Measurements from ENCODE around the gene SCAMP1.
"Not testable (repeated sequence)": the region's sequence is repeated elsewhere in the genome, so short reads cannot be mapped to it uniquely, and the experiment has no call there.

The SCAMP1 gene

DNA sequence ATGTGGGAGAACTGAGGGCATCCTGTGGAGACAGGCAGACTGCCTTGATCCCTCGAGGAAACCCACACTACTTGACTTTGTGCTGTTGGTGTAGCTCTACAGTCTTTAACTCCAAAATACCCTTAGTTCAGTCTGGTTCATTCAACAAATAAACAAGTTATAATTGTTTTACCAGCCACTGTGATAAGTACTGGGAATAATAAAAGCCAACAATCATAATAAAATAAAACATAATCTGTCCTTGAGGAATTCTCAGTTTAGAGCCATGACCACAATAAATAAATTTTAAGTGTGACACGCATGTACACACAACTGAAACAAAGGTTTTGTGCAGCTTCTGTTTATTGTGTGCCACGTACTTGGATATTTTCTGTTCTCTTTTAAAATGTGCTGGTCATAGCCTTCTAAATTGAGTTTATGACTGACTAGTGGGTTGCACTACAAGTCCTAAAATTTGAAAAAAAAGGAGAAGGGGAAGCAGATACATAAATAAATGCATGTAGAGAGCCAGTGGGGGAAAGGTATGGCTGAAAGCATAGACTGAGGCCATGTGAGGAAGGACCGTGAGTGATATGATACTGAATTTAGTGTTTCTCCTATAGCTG is 6.2 kb upstream of the SCAMP1 start:
- no peaks in the 10 kb centered on the region for H3K79me2 ChIP-seq (ENCODE audit: control insufficient read depth, insufficient read depth, low read length, poor library complexity)
- no peak overlapping the region for H2AK5ac ChIP-seq (ENCODE audit: low read length)
- H3K4me3 ChIP-seq (ENCODE audit: low read depth, low read length) = no peak overlapping the region
- H3K9me3 ChIP-seq (ENCODE audit: insufficient read depth, low read depth, low read length) = no peaks in the 10 kb centered on the region
- H4K8ac ChIP-seq (ENCODE audit: low read depth, low read length) = no peak overlapping the region
- H3K27ac ChIP-seq (ENCODE audit: low read depth, low read length) = no peak overlapping the region
- H3K14ac ChIP-seq (ENCODE audit: low read length) = no peak overlapping the region
- H2AFZ ChIP-seq (ENCODE audit: insufficient read depth, low read length, poor library complexity) = no peak overlapping the region
- no peaks in the 10 kb centered on the region for H3K79me1 ChIP-seq (ENCODE audit: low read length)
- no peaks in the 10 kb centered on the region for H3K4me1 ChIP-seq (ENCODE audit: control insufficient read depth in 1 of 2, insufficient read depth in 2 of 2, low read length in 2 of 2)
- no peak overlapping the region for H3K9ac ChIP-seq (ENCODE audit: low read length)
- no peak overlapping the region for H4K12ac ChIP-seq (ENCODE audit: low read depth, low read length)
- no peak overlapping the region for H3K4ac ChIP-seq (ENCODE audit: low read depth, low read length)
- DNase-seq = no peak
- no peak overlapping the region for H2BK120ac ChIP-seq (ENCODE audit: insufficient read depth, low read length, poor library complexity)
- H3K27me3 ChIP-seq (ENCODE audit: insufficient read depth, low read length) = no peaks in the 10 kb centered on the region
- H3K18ac ChIP-seq (ENCODE audit: low read length) = no peak overlapping the region
- no peak overlapping the region for H3K4me2 ChIP-seq (ENCODE audit: low read length)
- H2BK5ac ChIP-seq (ENCODE audit: low read depth, low read length, poor library complexity) = no peak overlapping the region
- no CpG with 5 or more reads among the region's 4 CpGs for WGBS (ENCODE audit: extremely low coverage, insufficient coverage, insufficient read length)
- no peak overlapping the region for H4K91ac ChIP-seq (ENCODE audit: low read depth, low read length)
- H3K23ac ChIP-seq (ENCODE audit: low read length) = no peak overlapping the region
- no peak overlapping the region for H2BK12ac ChIP-seq (ENCODE audit: low read length)
- no peaks in the 10 kb centered on the region for H3K36me3 ChIP-seq (ENCODE audit: control insufficient read depth in 1 of 2, insufficient read depth in 2 of 2, low read length in 2 of 2)

DNA sequence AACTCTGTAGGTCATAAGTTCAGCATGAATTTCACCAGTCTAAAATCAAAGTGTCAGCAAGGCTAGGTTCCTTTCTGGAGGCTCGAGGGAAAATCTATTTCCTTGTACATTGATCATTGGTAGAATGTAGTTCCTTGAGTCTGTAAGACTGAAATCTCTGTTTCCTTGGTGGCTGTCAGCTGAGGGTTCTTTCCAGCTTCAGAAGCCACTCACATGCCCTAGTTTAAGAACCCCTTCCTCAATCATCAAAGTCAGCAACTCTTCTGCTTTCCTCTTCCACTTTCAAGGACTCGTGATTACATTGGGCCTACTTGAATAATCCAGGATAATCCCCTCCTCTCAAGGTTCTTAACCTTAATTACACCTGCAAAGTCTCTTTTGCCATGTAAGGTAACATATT is 4.9 kb upstream of the SCAMP1 start:
- Histone ChIP-seq H2AFZ (ENCODE audit: insufficient read depth, low read length, poor library complexity) (no peak overlapping the region), H3K23ac (ENCODE audit: low read length) (no peak overlapping the region), H4K91ac (ENCODE audit: low read depth, low read length) (no peak overlapping the region), H3K4me1 (ENCODE audit: control insufficient read depth in 1 of 2, insufficient read depth in 2 of 2, low read length in 2 of 2) (peaks cover 0 to 5% of the 10 kb centered on the region in 2 experiments), H3K4ac (ENCODE audit: low read depth, low read length) (no peak overlapping the region), H4K12ac (ENCODE audit: low read depth, low read length) (no peak overlapping the region), H2AK5ac (ENCODE audit: low read length) (no peak overlapping the region), H3K9me3 (ENCODE audit: insufficient read depth, low read depth, low read length) (no peaks in the 10 kb centered on the region), H3K4me2 (ENCODE audit: low read length) (no peak overlapping the region), H2BK120ac (ENCODE audit: insufficient read depth, low read length, poor library complexity) (no peak overlapping the region), H3K4me3 (ENCODE audit: low read depth, low read length) (no peak overlapping the region), H3K14ac (ENCODE audit: low read length) (no peak overlapping the region), H3K79me2 (ENCODE audit: control insufficient read depth, insufficient read depth, low read length, poor library complexity) (peaks cover 7% of the 10 kb centered on the region), H3K18ac (ENCODE audit: low read length) (no peak overlapping the region), H3K36me3 (ENCODE audit: control insufficient read depth in 1 of 2, insufficient read depth in 2 of 2, low read length in 2 of 2) (no peaks in the 10 kb centered on the region), H3K27me3 (ENCODE audit: insufficient read depth, low read length) (no peaks in the 10 kb centered on the region), H3K79me1 (ENCODE audit: low read length) (peaks cover 4% of the 10 kb centered on the region), H2BK5ac (ENCODE audit: low read depth, low read length, poor library complexity) (no peak overlapping the region), H2BK12ac (ENCODE audit: low read length) (no peak overlapping the region), H3K27ac (ENCODE audit: low read depth, low read length) (no peak overlapping the region), H4K8ac (ENCODE audit: low read depth, low read length) (no peak overlapping the region), H3K9ac (ENCODE audit: low read length) (no peak overlapping the region)
- WGBS (ENCODE audit: extremely low coverage, insufficient coverage, insufficient read length) = no CpG with 5 or more reads among the region's 2 CpGs
- no peak for DNase-seq

GRCh38 chr5:78359455-78359830 is 974 bp upstream of the SCAMP1 start:
- peak overlapping the region; percentile 100 for H2AFZ ChIP-seq (ENCODE audit: insufficient read depth, low read length, poor library complexity)

GRCh38 chr5:78360674-78360923 is 182 bp downstream of the SCAMP1 start:
- peaks cover 0 to 5% of the 10 kb centered on the region in 2 experiments for H3K4me1 ChIP-seq (ENCODE audit: control insufficient read depth in 1 of 2, insufficient read depth in 2 of 2, low read length in 2 of 2)
- peak overlapping the region; percentile 77 for H3K18ac ChIP-seq (ENCODE audit: low read length)
- peaks cover 11% of the 10 kb centered on the region for H3K79me2 ChIP-seq (ENCODE audit: control insufficient read depth, insufficient read depth, low read length, poor library complexity)
- peak overlapping the region; percentile 98 for H3K4me3 ChIP-seq (ENCODE audit: low read depth, low read length)
- no peaks in the 10 kb centered on the region for H3K36me3 ChIP-seq (ENCODE audit: control insufficient read depth in 1 of 2, insufficient read depth in 2 of 2, low read length in 2 of 2)
- no peak for DNase-seq
- no peaks in the 10 kb centered on the region for H3K27me3 ChIP-seq (ENCODE audit: insufficient read depth, low read length)
- H2BK5ac ChIP-seq (ENCODE audit: low read depth, low read length, poor library complexity) = peak overlapping the region; percentile 3
- peaks cover 8% of the 10 kb centered on the region for H3K79me1 ChIP-seq (ENCODE audit: low read length)
- peak overlapping the region; percentile 2 for H3K9ac ChIP-seq (ENCODE audit: low read length)
- peak overlapping the region; percentile 19 for H3K4ac ChIP-seq (ENCODE audit: low read depth, low read length)
- peak overlapping the region; percentile 2 for H4K12ac ChIP-seq (ENCODE audit: low read depth, low read length)
- H3K14ac ChIP-seq (ENCODE audit: low read length) = peak overlapping the region; percentile 89
- no peaks in the 10 kb centered on the region for H3K9me3 ChIP-seq (ENCODE audit: insufficient read depth, low read depth, low read length)
- no CpG with 5 or more reads among the region's 26 CpGs for WGBS (ENCODE audit: extremely low coverage, insufficient coverage, insufficient read length)
- no peak overlapping the region for H3K23ac ChIP-seq (ENCODE audit: low read length)
- H2BK120ac ChIP-seq (ENCODE audit: insufficient read depth, low read length, poor library complexity) = peak overlapping the region; percentile 26
- peak overlapping the region; percentile 84 for H3K4me2 ChIP-seq (ENCODE audit: low read length)
- H4K8ac ChIP-seq (ENCODE audit: low read depth, low read length) = peak overlapping the region; percentile 73
- H4K91ac ChIP-seq (ENCODE audit: low read depth, low read length) = peak overlapping the region; percentile 67
- no peak overlapping the region for H3K27ac ChIP-seq (ENCODE audit: low read depth, low read length)
- no peak overlapping the region for H2AK5ac ChIP-seq (ENCODE audit: low read length)
- H2BK12ac ChIP-seq (ENCODE audit: low read length) = no peak overlapping the region
- H2AFZ ChIP-seq (ENCODE audit: insufficient read depth, low read length, poor library complexity) = peak overlapping the region; percentile 89

More at GRCh38 chr5:78359455-78359830, 974 bp upstream of the SCAMP1 start:
- peaks cover 11% of the 10 kb centered on the region for H3K79me2 ChIP-seq (ENCODE audit: control insufficient read depth, insufficient read depth, low read length, poor library complexity)
- H3K36me3 ChIP-seq (ENCODE audit: control insufficient read depth in 1 of 2, insufficient read depth in 2 of 2, low read length in 2 of 2); H3K9ac ChIP-seq (ENCODE audit: low read length); H3K9me3 ChIP-seq (ENCODE audit: insufficient read depth, low read depth, low read length); H3K79me1 ChIP-seq (ENCODE audit: low read length); H3K23ac ChIP-seq (ENCODE audit: low read length); H2BK120ac ChIP-seq (ENCODE audit: insufficient read depth, low read length, poor library complexity); H3K27ac ChIP-seq (ENCODE audit: low read depth, low read length); H2BK5ac ChIP-seq (ENCODE audit: low read depth, low read length, poor library complexity); DNase-seq; H2AK5ac ChIP-seq (ENCODE audit: low read length); H3K18ac ChIP-seq (ENCODE audit: low read length); H3K27me3 ChIP-seq (ENCODE audit: insufficient read depth, low read length); H2BK12ac ChIP-seq (ENCODE audit: low read length); H3K4me1 ChIP-seq (ENCODE audit: control insufficient read depth in 1 of 2, insufficient read depth in 2 of 2, low read length in 2 of 2); H3K4ac ChIP-seq (ENCODE audit: low read depth, low read length): not testable (repeated sequence)
- H4K91ac ChIP-seq (ENCODE audit: low read depth, low read length) = peak overlapping the region; percentile 99
- H3K14ac ChIP-seq (ENCODE audit: low read length) = peak overlapping the region; percentile 42
- peak overlapping the region; percentile 99 for H4K8ac ChIP-seq (ENCODE audit: low read depth, low read length)
- H3K4me3 ChIP-seq (ENCODE audit: low read depth, low read length) = peak overlapping the region; percentile 98
- peak overlapping the region; percentile 53 for H3K4me2 ChIP-seq (ENCODE audit: low read length)
- no CpG with 5 or more reads among the region's 19 CpGs for WGBS (ENCODE audit: extremely low coverage, insufficient coverage, insufficient read length)
- peak overlapping the region; percentile 97 for H4K12ac ChIP-seq (ENCODE audit: low read depth, low read length)

Data from trophoblast cell (in vitro differentiated cells and primary cell).